Measurements from ENCODE around the gene PRR23A. TPM values are rescaled to one million over a fixed set of nuclear protein-coding genes. Genes with fewer than 3 reads are reported as not detected.

Gene PRR23A
- total RNA-seq, 4 donors from 2014 or later: not detected

GRCh38 chr3:138985932-138986331, 20.1 kb downstream of the PRR23A start:
- Histone ChIP-seq H3K27me3 (no peaks in the 10 kb centered on the region), H3K36me3 (no peaks in the 10 kb centered on the region), H3K4me3 (no peak overlapping the region), H3K9me3 (no peaks in the 10 kb centered on the region), H3K27ac (no peak overlapping the region), H3K4me1 (no peaks in the 10 kb centered on the region)
- intact Hi-C loops (cut with DNase I; ENCODE audit: low total_unique reads): no loop called here
- DNase-seq: no peak
- TF ChIP-seq CTCF (IDR thresholded peaks at IDR 0.05) (no peak), POLR2A (IDR thresholded peaks at IDR 0.05) (no peak)

GRCh38 chr3:138984816-138985215, 21.3 kb downstream of the PRR23A start:
- Histone ChIP-seq H3K4me1 (no peaks in the 10 kb centered on the region), H3K4me3 (no peak overlapping the region), H3K27me3 (no peaks in the 10 kb centered on the region), H3K27ac (no peak overlapping the region), H3K9me3 (no peaks in the 10 kb centered on the region), H3K36me3 (no peaks in the 10 kb centered on the region)
- intact Hi-C loops (cut with DNase I; ENCODE audit: low total_unique reads): no loop called here
- DNase-seq: no peak
- TF ChIP-seq POLR2A (IDR thresholded peaks at IDR 0.05) (no peak), CTCF (IDR thresholded peaks at IDR 0.05) (no peak)

- intact Hi-C loops (cut with DNase I; ENCODE audit: low total_unique reads): no loop called here
- no peak for DNase-seq
- Histone ChIP-seq H3K4me1 (no peaks in the 10 kb centered on the region), H3K27ac (no peak overlapping the region), H3K9me3 (no peaks in the 10 kb centered on the region), H3K36me3 (no peaks in the 10 kb centered on the region), H3K4me3 (no peak overlapping the region), H3K27me3 (no peaks in the 10 kb centered on the region)
- no peak for TF ChIP-seq CTCF (IDR thresholded peaks at IDR 0.05)
- TF ChIP-seq POLR2A (IDR thresholded peaks at IDR 0.05): no peak
Measured at GRCh38 chr3:138976047-138976446, 30.0 kb downstream of the PRR23A start.

- no peak for DNase-seq
- Histone ChIP-seq H3K27me3 (no peaks in the 10 kb centered on the region), H3K27ac (no peak overlapping the region), H3K4me1 (no peaks in the 10 kb centered on the region), H3K9me3 (no peaks in the 10 kb centered on the region), H3K36me3 (no peaks in the 10 kb centered on the region), H3K4me3 (no peak overlapping the region)
- intact Hi-C loops (cut with DNase I; ENCODE audit: low total_unique reads): no loop called here
- TF ChIP-seq CTCF (IDR thresholded peaks at IDR 0.05): no peak
- TF ChIP-seq POLR2A (IDR thresholded peaks at IDR 0.05): no peak
Measured at GRCh38 chr3:138975351-138975750, 30.7 kb downstream of the PRR23A start.

GRCh38 chr3:138974462-138974861, 31.6 kb downstream of the PRR23A start:
- no peak for DNase-seq
- H3K9me3 ChIP-seq: no peaks in the 10 kb centered on the region
- no peaks in the 10 kb centered on the region for H3K4me1 ChIP-seq
- H3K27me3 ChIP-seq: no peaks in the 10 kb centered on the region
- TF ChIP-seq POLR2A (IDR thresholded peaks at IDR 0.05): no peak
- no peaks in the 10 kb centered on the region for H3K36me3 ChIP-seq
- intact Hi-C loops (cut with DNase I; ENCODE audit: low total_unique reads): no loop called here
- H3K4me3 ChIP-seq: no peak overlapping the region
- no peak overlapping the region for H3K27ac ChIP-seq

GRCh38 chr3:138972941-138973340, 33.1 kb downstream of the PRR23A start:
- TF ChIP-seq CTCF (IDR thresholded peaks at IDR 0.05): no peak
- no peak for TF ChIP-seq POLR2A (IDR thresholded peaks at IDR 0.05)
- H3K27ac ChIP-seq: no peak overlapping the region
- H3K36me3 ChIP-seq: no peaks in the 10 kb centered on the region
- H3K4me1 ChIP-seq: no peaks in the 10 kb centered on the region
- H3K9me3 ChIP-seq: no peaks in the 10 kb centered on the region
- H3K27me3 ChIP-seq: no peaks in the 10 kb centered on the region
- no peak overlapping the region for H3K4me3 ChIP-seq
- no peak for DNase-seq
- intact Hi-C loops (cut with DNase I; ENCODE audit: low total_unique reads): no loop called here
